IPS DF 4.7 (cell line): ENCODE results near the gene TSHZ2.

Experiments
- DNase-seq: peaks from one replicate; pipeline ENCODE4 v3.0.0-alpha.2; 2013; ENCODE audit warnings: low spot score; ENCODE audit errors: extremely low read depth

TSHZ2 gene

DNA sequence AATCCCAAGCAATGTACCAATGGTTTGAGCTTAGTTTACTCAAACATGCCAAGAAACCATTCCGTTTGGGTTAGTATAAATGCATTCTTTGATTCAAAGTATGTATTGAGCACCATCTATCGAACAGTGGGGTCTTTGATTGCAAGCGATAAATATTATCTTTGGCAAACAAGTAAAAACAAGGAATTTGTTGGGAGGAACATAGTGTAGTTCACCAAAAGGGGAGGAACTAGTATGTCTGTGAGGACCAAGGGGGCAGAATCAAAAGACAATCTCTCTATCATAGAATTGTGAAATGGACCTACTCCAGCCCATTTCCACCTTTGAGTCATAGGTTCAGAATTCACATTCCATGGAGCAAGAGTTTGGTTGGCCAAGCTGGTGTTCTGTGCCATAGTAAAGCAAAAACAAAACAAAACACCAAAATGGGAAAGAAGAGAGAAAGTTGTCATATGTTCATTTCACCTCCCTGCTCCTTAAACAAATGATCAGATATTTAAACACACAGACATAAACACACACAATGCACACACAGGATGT is 266.0 kb downstream of the TSHZ2 start:
- DNase-seq, result no peak

DNA sequence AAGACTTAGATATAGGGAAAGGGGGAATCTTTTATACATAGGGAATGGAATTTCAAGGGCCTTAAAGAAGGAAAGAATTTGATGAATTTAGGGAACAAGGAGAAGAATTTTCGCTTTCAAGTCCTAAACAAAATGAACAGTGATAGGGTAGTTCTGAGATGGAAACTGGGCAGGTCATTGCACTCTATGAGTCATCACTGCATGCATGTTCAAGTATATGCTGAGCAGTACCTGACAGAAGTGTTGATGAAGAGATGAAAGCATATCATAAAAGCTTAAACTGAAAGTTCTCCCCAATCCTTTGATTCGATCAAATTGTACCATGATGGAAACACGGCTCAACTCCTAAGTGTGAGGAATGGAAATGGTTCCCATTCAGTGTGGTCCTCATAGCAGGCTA is 271.0 kb downstream of the TSHZ2 start:
- no peak for DNase-seq

DNA sequence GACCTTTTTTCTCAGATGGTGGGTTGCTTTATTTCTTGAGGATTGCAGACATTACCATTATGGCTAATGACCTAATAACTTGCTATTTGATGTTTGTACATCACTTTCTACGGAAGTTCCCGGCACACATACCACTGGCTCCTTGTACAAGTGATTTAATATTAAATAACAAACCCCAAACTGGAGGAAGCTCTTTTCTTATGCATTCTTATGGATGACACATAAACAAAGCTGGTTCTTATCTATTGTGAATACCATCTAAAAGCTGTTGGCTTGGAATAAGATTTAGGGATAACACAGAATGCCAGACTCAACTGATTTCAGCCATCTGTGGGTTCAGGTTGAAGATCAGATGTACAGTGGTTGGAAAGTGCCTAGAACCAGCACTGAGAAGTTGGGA is 272.6 kb downstream of the TSHZ2 start:
- DNase-seq, result no peak

DNA sequence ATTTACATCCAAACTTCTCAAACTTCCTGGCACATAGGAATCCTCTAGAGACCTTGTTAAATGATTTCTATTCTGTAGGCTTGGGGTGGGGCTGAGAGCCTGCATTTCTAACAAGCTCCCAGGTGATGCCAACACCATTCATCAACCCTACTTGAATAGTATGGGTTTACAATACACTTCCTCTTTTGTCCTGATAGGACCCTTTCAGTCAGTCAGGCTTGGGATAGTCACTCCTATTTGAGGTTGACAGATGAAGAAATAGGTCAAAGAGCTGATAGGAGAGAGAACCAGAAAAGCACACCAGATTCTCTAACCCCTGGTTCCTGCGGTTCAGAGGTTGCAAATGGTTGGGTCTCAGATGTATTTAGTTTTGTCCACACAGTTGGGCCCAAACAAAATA is 273.4 kb downstream of the TSHZ2 start:
- DNase-seq, result no peak

DNA sequence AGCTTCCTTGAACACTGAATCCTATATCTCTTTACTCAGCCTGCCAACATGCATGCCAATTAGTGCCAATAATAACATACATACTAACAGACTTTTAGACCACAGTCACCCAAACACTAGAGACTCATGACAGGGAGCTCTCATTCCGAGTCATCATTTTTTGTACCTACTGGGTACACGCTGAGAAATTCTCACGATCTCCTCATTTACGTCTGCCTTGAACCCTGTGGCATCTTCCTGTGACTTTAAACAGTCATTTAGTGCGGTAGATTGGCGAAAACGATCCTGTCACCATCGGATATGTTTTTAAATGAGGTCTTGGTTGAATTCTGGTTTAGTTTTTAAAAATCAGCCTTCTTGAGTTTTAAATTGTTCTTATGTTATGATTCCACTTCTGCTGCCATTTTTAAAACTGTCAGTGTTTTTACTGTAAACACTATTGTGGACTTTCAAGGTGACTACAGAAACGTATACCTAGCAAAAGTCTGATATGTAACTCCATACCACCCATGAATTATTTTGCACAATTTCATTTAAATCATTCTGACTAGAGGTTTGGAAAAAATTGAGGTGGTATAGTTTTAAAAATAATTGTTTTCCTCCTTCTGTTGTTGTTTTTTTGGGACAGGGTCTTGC is 275.4 kb downstream of the TSHZ2 start:
- DNase-seq, result no peak

DNA sequence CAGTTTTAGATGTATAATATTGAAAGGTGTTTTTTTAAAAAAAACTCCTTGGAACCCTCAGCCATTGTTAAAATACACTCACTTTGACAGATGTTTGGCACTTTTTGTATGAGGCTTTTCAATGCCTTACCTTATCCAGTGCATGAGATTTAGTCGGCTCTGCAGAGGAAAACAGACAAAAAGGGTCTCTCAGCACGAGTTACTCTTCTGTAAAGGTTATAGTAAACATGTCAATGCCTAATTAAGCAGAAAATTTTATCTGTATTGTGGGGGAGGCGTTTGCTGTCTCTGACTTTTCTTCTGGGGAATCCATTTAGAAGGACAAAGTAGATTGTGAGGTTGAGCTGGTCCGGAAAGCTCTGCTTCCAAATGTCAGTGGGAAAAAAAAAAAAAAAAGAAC is 278.3 kb downstream of the TSHZ2 start:
- DNase-seq, result no peak

DNA sequence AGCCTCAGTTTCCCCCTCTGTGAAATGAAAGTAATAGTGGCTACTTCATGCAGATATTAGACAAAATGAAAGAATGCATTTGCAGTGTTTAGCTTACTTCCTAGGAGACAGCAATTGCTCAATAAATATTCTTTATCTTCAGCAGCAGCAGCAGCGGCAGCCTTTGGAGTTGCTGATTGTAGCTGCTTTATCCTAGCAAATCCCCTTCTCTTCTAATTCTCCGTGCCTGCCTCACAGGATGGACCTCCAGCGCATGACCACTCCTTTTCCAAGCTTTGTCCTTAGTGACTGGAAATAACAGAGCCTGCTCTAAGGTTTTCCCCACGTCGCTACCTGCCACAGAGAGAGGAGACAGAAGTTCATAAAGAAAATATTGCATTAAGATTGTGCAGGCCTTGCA is 279.8 kb downstream of the TSHZ2 start:
- DNase-seq, result no peak

DNA sequence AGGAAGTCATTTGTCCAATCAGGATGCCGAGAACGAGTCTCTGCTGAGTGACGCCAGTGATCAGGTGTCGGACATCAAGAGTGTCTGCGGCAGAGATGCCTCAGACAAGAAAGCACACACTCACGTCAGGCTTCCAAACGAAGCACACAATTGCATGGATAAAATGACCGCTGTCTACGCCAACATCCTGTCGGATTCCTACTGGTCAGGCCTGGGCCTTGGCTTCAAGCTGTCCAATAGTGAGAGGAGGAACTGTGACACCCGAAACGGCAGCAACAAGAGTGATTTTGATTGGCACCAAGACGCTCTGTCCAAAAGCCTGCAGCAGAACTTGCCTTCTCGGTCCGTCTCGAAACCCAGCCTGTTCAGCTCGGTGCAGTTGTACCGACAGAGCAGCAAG is 281.5 kb downstream of the TSHZ2 start:
- no peak for DNase-seq

DNA sequence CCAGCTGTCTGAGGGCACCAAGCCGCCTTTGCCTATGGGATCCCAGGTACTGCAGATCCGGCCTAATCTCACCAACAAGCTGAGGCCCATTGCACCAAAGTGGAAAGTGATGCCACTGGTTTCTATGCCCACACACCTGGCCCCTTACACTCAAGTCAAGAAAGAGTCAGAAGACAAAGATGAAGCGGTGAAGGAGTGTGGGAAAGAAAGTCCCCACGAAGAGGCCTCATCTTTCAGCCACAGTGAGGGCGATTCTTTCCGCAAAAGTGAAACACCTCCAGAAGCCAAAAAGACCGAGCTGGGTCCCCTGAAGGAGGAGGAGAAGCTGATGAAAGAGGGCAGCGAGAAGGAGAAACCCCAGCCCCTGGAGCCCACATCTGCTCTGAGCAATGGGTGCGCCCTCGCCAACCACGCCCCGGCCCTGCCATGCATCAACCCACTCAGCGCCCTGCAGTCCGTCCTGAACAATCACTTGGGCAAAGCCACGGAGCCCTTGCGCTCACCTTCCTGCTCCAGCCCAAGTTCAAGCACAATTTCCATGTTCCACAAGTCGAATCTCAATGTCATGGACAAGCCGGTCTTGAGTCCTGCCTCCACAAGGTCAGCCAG is 283.0 kb downstream of the TSHZ2 start:
- DNase-seq, result no peak

DNA sequence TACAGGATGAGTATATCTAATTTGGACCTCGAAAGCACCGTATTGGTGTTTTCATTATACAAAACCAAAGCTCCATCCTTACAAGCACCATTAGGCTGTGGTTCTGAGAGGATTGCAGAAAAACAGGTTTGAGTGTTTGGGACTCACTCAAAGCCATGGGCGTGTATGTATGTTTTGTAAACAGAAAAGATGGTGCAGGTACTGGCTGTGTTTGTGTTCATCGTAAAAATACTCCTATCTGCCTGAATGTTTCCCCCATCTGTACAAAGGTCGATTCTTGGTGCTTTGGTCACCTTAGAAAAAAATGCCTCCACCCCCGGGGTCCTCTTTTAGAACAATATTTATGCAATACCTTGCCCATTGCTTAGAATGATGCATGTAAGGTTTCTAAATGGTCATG is 286.6 kb downstream of the TSHZ2 start:
- DNase-seq, result no peak

DNA sequence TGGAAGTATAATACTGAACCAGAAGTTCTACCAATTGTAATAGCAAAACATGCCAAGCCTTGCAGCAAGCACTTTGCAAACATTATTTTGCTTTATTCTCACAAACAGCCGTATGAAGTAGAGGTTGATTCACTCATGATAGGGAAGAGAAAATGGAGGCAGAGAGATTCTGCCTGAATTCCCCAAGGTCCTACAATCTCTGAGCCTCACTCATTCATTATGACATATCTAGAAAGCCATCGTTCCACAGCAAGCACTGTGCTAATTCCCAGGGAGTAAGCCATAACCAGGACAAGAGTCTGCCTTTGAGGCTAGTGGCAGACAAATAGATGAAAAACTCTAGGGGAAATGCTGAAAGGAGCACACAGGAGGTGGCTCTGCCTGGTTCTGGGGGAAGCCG is 288.0 kb downstream of the TSHZ2 start:
- no peak for DNase-seq

DNA sequence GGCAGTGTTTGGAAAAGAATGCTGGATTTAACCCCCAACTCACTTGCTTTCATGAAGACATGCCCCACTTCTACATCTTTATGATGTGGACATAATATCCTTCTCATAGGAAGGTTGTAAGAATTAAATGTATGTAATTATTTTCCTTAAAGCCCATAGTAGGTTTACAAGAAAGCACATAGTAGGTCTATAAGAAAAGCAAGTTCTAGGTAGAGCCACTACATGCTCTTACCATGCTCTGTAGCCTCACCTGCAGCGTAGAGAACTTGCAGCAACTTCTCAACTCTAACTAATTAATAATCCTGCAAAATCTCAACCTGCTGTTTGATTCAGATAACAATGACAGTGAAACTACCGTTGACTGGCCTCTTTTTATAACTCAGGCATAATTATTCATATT is 288.4 kb downstream of the TSHZ2 start:
- no peak for DNase-seq

DNA sequence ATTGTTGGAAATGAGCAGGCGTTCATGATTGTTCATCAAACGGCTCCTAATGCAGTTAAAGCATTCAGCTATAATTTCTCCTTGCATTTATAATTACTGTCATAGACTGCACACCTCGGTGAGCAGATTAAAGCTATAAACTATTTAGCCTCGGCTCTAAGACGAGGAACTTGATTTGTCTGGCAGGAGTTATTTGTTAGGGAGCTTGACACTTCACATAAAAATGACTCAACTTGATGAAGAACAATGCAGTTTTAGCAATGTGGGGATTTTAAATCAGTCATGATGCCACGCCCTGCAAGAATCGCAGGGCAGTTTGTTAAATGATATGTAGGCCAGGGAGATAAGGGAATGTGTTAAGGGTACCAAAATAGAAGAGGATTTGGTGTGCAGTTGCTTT is 290.2 kb downstream of the TSHZ2 start:
- no peak for DNase-seq

DNA sequence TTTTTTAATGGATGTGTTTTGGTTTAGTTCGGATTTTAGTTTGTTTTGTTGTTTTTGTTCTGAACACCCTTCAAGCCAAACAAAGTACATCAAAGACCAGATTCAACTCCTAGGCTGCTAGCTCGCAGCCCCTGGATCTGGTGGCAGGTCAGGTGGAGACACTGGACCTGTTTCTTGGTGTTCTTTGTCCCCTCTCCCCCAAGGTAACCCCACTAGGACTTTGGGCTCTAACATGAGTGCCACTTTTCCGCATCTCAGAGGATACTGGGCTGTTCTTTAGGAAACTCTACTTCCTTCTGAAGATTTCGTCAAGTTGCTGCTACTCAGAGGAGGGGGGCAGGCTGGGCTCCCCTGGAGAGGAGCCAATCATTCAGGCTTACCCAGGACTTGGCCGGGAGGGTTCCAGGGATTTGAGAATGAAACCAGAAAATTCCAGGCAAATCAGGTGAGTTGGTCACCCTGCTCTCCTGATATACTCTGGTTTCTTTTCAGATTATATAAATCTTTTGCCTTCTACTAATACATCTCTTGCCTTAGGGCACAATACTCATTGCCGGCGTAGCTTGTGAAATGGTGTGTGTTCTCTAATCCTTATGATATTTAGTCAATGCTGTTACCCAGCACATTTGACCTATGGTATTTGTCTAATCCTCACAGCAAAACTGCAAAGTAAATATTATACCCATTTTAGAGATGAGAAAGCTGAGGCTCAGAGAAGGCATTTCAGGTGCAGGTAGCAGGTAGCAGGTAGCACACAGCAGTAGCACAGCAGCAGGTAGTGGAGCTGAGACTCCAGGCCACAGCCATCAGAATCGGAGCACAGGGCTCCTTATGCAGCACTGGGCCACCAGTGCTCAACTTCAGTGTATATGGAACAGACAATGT is 291.6 kb downstream of the TSHZ2 start:
- no peak for DNase-seq

DNA sequence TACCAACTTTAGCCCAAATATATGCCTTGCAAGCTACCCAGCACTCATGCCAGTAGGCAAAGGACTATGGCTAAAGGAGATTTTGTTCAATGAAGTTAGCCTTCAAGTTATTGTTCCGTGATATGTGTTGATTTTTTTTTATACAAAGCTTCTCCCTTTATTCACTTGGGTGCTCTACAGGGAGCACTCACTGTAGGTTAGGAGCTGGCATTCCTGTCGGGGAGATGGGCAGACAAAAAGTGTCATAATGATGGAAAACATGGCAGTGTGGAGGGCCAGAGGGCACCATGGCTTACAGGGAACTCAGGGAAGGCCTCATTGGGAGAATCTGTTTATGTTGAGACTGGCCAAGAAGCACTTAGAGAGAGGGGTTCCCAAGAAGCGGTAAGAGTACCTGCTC is 292.4 kb downstream of the TSHZ2 start:
- DNase-seq, result no peak

DNA sequence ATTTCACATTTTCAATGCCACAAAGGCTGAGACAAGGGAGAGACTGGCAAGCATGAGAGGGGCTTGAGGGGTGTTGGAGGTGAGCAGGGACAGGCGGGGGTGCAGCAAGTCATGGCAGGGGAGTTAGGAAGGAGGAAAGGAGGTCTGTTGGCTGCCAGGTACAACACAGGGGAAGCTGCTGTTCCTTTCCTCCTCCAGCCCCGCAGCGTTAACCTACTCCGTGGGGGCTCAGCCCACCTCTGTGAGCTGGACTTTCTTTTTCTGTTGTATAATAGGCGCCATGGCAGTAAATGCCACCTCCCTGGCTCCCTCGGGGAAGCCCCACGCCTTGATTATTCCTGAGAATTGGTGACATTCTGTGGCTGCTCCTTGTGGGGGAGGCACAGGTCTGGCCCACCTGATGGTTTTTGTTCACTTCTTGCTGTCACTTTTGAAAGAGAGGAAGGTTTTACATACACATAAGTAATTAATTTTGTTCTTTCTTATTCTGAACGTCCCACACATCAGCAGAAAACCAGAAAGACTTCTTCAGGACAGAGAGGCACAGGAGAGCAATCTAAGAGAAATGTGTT is 293.2 kb downstream of the TSHZ2 start:
- DNase-seq, result no peak

DNA sequence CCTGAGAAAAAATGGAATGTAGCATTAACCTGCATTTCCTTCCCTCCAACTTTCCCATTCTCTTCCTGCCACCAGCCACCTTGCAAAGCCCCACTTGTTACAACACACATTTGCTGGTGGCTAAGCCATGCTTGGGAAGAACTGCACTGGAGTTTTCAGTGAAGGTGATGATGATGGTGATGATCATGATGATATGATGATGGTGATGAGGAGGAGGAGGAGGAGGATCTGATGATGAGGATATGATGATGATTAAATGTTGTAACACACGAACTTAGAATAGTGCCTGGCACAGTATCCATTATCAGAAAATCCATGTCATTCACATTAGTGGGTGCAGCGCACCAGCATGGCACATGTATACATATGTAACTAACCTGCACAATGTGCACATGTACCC is 297.2 kb downstream of the TSHZ2 start:
- no peak for DNase-seq

DNA sequence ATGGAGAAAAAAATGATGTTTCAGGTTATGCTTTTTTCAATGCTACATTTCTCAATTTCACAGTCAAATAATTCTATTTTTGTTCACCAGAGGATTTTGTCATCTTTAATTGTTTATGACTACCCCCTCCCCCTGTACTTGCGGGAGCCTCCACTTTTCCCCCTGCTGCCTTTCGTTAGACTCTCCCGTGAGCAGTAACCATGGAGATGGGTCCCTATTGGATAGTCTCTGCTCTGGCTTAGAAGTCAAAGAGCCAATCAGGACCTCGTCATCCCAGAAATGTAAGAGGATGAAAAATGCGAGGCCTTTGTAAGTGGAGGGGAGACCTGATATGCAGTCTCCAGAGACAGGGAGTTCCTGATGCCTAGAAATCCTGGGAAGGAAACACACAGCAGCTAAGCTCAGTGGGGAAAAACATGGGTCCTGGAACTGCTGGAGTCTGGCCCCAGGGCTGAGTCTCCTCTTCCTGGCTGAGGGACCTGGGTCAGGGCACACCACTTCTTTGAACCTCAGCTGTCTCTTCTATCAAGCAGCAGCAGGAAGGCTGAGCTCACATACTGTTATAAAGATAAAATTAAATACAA is 298.7 kb downstream of the TSHZ2 start:
- no peak for DNase-seq

DNA sequence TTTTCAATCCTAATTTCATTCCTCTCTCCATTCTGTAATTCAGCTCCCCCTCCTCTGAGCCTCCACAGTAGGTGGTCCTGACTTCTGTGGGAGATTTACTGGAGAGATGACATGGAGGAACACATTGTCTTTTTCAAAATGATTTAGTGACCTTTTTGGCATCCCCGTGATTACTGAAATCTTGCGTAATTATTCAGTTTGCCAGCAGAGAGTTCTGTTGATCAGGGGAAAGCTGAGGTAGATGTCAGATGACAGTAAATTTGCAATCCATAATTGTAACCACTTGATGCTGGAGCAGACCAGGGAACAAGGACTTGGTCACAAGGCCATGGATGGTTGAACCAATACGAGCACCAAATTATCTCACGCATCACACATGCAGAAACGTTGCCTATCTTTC is 302.2 kb downstream of the TSHZ2 start:
- no peak for DNase-seq

DNA sequence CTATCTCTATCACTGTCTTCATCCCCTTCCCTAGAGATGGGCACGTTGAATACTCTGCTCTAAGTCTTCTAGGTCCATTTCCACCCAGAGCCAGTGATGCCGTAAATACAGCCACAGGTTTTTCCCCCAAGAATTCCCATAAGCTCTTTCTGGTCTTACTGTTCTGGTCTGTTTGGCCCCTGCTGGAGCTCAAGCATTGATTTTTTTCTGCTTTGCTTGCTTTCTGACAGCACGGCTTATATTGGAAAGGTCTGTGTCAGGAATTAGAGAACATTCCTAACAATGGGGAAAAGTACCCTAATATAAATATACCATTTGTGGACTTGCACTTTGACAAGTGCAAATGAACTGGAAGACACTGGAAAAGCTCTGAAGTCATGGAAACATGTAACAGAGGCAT is 302.6 kb downstream of the TSHZ2 start:
- DNase-seq, result no peak

DNA sequence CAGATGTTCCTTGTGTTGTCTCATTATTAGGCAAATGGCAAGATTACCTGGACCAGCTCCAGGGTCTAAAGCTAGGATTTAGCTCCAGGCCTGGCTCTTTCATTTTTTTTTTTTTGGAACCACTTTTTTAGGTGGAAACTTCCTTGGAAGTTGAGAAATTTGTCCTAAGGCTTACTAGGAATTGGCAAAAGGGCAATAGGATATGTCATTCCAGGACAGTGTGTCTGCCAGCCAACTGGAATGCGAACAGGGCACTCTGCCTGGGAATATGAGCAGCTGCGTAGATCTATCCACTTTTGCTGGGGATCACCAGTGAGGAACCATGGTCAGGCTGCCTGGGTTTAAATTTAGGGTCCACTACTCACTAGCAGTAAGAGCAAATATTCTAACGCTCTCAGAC is 304.0 kb downstream of the TSHZ2 start:
- no peak for DNase-seq

DNA sequence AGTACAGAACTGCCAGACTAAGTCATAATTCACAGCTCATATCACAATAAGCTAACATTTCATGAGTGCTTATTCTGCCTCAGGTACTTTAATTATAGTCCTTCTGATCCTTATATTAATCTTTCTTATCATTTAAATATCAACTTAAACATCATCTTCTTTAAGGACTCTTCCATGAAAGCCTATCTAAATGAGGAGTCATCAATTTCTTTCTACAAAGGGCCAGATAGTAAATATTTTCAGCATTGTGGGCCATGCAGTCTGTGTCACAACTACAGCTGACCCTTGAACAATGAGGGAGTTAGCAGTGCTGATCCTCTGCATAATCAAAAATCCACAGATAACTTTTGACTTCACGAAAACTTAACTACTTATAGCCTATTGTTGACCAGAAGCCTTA is 306.4 kb downstream of the TSHZ2 start:
- DNase-seq, result no peak
